Measurements from ENCODE around the gene REN.

The REN gene

DNA sequence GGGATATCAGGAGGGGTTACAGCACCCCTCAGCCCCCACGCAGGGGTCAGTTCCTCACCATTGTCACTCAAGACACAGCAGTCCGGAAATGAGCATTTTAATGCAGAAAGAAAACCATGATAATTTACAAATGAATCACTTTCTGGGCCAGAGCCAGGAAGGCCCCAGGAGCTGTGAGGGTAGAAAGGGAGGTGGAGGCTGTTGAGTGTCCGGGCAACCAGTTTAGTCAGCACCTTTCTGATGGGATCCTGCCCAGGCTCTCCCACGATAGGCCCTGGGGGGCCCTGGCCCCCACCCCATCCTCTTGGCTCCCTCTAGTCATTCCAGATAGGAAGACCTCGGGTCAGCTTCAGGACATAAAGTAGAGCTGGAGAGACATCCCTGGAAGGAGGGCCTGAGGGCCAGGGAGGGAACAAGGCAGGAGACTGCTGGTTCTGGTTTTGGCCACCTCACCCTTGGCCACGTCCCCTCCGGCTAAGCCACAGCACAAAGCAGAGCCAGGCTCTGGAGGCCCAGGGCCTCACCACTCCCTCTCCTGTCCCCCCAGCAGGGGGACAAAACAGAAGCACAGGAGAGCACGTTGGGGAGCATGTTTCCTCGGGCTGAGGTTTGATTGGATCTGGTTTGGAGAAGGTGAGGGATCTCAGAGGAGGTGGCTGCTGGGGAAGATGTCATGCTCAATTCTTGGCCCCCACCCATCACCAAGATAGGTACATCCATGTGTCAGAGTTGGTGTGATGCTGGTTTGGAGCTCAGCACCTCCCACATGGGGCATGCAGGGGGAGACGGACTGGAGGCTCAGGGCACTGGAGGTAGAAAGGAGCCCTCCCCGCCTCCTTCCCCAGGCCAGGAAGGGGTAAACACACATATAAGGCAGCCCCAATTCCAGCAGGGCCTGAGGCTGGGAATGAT, 34.9 kb downstream of the REN start:
- no peak for DNase-seq (ENCODE audit: low read depth)

DNA sequence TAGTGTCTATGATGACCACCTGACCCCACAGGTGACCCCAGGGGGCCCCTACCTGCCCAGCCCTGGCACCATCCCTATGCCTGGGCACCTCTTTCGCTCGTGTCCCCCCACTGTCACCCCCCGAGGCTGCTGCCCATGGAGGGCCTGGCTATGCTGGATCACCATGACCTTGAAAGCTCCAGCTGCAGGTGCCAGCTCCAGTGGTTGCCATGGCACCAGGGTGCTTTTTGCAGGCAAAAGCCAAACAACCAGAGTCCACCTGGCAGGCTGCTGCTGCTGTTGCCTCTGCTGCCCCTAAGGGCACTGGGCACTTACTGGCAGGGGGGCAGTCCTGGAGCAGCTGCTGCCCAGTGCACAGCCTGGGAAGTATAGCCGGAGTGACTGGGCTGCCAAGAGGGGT, 36.0 kb downstream of the REN start:
- no peak for DNase-seq (ENCODE audit: low read depth)

DNA sequence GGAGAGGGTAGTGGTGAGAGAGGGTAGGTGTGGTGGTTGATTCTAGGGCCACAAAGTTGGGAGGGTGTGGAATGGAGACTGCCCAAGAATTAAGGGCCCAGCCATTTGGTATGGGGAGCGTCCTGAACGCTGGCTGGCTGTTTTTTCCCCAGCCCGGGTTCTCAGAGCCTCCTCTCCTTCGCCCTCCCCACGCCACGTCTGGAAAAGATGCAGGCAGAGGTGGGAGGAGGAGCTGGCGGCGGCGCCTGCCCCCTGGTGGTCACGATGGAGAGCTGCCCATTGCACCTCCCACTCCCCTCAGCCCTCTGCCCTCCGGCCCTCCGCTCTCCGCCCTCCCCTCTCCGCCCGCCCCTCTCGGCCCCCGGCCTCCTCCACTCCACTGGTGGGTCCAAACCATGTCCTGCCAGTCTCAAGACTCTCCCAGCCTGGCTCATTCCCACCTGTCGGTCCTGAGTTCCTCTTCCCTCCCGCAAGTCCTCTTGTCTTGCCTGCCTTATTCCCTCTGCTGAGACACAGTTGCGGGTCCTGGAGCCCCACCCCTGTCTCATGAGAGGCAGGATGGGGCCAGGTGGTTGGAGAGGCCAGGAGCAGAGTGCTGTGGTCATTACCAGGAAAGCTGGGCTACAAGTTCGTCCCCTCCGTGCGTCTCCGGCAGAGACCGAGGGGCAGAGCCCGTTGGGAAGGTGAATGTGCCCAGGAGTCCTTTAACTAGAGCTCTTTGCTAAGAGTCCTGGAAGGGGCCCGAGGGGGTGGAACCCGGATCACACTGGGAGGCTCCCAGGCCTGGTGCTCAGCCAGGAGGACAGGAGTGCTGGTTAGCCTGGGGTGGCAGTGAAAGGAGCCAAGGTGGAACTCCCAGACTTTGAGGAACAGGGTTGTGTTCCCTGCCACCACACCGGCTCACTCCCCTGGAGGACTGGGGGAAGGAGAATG, 36.9 kb downstream of the REN start:
- peak; percentile 32 for DNase-seq (ENCODE audit: low read depth)

DNA sequence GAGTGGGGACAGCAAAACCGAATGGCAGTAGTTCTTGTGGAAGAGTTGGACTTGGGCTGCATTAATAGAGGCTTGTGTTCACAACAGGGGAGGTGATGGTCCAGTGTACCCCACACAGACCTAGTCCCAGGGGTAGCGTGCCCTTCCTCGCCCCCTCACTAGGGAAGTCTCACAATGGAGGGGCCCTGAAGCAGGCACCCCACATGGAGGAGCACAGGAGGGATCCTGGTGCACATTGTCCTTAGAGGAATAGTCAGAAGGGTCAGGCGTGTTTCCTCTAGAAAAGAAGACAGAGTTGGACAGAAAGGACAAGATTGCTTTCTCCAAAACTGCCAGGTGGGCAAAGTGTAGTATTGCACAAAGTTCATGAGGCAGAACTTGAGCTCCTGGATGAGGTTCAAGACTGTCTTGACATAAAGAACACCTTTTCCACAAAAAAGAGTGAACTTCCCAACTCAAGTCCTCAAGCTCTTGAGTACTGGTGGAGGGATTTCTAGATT, 37.6 kb downstream of the REN start:
- DNase-seq (ENCODE audit: low read depth) = no peak

DNA sequence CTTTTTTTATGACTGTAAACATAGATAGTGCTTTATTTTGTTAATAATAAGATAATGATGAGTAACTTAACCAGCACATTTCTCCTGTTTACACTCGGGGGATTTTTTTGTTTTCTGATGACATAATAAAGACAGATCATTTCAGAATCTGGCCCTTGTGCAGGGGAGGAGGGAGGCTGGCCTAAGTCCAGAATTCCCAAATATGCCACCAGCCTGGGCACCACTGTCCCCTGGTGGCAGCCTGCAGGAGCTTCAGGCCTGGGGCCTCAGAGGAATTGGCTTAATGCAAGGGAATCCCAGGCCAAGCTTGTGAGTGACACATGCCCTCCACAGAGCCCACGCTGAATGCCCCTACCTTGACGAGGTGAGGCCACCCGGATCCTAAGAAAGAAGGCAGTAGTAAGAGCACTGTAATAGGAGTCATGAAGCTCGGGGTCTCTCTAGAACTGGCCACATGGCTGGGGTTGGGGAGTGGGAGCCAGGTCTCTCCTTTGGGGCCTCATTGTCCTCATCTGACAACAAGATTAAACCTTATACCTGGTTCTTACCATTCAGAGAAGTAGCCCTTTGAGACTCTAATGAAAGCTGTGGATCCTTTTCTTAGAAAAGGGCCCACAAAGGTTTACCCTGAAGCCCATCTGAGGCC, 38.4 kb downstream of the REN start:
- no peak for DNase-seq (ENCODE audit: low read depth)

DNA sequence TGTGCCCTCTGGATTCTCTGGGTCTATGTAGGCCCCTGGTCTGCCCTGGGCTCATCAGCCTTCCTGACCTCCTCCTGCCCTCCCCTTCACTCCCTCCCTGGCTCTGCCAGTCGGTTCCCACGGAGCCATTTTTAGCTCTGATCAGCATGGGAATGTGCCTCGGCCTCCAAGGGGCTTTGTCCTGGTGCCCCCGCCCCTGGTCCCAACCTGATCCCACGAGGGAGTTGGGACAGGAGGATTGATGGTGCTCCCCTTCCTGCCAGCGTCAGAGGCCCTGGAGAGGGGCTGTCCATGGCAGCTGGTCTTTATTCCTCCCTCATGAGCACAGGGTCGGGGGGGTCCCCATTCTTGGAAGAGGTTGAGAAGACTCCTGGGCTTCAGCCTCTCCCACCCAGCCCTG, 39.2 kb downstream of the REN start:
- DNase-seq (ENCODE audit: low read depth) = no peak

DNA sequence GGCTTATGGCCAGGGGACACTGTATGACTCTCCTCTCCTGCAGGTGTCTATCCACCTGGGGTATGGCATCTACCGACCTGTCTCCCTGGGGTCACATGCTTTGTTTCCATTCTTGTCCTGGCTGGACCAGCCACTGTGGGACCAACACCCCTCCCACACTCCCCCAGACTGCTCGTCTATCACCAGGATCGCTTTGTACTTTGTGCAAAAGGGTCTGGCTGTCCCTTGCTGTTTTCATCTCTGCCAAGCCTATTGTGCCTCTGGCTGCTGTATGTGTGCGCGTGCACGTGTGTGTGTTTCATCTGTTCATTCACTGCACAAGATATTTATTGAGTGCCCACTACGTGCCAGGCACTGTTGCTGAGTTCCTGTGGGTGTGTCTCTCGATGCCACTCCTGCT, 39.8 kb downstream of the REN start:
- DNase-seq (ENCODE audit: low read depth) = no peak

DNA sequence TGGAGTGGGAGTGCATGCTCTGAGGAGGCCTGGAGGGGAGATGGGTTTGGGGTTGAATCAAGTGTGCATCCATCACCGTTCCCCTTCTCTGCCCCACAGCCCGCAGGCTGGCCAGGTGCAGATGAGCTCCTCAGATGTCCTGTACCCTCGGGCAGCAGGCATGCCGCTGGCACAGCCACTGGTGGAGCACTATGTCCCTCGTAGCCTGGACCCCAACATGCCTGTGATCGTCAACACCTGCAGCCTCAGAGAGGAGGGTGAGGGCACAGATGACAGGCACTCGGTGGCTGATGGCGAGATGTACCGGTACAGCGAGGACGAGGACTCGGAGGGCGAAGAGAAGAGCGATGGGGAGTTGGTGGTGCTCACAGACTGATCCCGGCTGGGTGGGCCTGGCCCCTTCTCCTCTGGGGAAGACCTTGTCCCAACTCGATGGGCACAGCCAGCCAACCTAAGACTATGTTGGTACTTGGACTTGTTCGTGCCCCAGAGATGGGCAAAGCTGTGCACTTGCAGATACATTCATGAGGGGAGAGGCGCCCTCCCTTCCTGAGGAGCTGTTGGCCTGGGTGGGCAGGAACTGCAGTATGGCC, 40.3 kb downstream of the REN start:
- no peak for DNase-seq (ENCODE audit: low read depth)

DNA sequence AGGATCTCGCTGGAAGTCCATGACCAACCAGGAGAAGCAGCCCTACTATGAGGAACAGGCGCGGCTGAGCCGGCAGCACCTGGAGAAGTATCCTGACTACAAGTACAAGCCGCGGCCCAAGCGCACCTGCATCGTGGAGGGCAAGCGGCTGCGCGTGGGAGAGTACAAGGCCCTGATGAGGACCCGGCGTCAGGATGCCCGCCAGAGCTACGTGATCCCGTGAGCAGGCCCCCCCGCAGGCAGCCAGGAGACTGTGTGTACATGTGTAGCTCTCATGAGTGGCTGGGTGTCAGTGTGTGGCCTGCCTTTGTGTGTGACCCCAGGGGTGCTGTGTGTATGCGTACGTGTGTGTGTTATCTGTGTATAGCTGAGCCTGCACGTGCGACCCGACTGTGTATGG, 41.5 kb downstream of the REN start:
- DNase-seq (ENCODE audit: low read depth) = no peak

DNA sequence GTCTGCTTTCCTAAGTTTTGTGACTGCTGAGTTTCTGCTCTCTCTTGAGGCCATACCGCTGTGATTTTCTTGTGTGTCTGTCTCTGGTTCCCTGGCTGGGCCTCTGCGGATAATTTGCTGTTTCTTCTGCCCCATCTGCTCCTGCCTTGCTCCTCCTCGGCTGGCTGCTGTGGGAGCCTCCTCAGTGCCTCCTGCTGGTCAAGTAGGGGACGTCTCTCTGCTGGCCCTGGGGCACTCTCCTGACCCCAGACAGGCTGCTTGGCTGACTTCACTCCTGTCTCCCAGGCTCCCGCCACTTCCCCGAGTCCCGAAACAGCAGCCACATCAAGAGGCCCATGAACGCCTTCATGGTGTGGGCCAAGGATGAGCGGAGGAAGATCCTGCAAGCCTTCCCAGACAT, 42.8 kb downstream of the REN start:
- no peak for DNase-seq (ENCODE audit: low read depth)

DNA sequence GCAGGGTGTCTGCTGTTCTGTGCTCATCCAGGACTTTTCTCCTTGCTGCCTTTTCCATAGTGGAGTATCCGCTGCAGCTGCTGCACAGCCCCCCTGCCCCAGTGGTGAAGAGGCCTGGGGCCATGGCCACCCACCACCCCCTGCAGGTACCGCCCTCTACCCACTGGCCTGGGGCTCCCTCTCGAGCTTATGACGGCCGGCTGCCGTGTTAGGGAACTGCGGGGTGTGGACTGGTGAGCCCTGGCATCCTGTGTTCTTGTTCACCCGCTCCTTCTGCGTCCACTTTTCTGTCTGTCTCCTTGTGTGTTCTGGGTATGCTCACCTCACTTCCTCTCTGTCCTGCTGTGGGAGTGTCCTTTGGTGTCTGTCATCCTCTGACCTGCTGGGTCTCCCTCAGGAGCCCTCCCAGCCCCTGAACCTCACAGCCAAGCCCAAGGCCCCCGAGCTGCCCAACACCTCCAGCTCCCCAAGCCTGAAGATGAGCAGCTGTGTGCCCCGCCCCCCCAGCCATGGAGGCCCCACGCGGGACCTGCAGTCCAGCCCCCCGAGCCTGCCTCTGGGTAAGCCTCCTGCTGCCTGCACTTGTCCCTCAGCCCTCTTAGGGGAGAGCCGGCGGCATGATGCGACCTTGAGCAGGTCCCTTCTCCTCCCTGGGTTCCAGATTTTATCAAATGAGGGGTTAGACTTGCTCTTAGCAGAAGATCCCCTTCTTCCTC, 44.1 kb downstream of the REN start:
- DNase-seq (ENCODE audit: low read depth) = no peak

DNA sequence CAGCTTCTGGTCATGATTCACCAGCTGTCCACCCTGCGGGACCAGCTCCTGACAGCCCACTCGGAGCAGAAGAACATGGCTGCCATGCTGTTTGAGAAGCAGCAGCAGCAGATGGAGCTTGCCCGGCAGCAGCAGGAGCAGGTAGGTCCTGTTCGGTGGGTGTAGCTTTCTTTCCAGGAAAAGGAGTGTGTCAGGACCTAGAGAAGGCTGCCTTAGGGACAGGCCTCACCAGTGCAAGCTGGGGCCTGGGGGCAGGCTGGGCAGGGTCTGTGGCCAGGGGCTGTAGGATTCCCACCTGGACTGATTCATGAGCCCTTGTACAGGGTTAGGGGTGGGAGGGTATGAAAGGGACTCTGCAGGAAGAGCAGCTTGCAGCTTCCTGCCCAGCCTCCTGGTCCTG, 49.6 kb downstream of the REN start:
- DNase-seq (ENCODE audit: low read depth) = no peak

DNA sequence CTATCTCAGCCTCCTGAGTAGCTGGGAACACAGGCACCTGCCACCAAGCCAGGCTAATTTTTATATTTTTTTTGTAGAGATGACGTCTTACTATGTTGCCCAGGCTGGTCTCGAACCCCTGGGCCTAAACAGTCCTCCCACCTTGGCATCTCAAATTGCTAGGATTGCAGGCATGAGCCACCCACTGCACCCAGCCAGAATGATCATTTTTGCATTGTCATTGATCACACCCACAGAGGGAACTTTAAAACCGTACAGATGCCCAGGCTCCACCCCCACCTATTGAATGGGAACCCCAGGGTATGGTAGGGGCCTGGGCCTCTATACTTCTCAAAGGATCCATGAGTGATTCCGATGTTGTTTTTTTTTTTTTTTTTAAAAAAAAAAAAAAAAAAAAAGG, 51.0 kb downstream of the REN start:
- no peak for DNase-seq (ENCODE audit: low read depth)

DNA sequence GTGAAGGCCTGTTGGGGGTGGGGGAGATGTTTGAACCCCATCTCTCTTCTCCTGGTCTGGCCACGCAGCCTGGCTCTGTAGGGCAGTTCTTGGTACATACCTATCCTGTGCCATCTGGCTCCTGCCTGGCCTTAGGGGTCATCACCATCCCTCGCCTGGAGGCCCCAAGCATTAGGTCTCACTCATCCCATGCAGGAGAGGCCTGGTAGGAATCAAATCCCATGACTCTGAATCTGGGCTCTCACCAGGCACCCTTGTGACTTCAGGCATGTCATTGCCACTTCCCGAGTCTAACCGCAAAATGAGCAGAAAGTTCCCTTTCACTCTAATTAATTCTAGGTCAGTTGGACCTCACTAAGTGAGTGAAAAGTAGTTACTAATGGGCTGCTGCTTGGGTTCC, 51.5 kb downstream of the REN start:
- DNase-seq (ENCODE audit: low read depth) = no peak

DNA sequence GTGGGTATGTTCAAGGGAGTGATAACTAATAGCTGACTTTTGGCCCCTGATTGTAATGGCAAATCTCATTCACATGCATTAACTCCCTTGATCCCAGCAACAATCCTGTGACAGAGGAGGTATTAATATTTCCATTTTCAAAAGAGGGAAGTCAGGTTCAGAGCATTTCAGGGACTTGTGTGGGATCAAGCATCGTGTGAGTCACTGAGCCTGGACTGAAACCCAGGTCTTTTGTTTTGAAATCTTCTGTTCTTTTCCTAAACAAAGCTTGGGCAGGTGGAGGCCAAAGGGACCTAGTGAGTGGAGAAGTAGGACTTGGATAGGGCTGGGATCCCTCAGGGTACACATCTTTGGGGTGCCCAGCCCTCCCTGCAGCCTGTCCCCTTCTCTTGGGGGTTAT, 52.2 kb downstream of the REN start:
- DNase-seq (ENCODE audit: low read depth) = no peak

DNA sequence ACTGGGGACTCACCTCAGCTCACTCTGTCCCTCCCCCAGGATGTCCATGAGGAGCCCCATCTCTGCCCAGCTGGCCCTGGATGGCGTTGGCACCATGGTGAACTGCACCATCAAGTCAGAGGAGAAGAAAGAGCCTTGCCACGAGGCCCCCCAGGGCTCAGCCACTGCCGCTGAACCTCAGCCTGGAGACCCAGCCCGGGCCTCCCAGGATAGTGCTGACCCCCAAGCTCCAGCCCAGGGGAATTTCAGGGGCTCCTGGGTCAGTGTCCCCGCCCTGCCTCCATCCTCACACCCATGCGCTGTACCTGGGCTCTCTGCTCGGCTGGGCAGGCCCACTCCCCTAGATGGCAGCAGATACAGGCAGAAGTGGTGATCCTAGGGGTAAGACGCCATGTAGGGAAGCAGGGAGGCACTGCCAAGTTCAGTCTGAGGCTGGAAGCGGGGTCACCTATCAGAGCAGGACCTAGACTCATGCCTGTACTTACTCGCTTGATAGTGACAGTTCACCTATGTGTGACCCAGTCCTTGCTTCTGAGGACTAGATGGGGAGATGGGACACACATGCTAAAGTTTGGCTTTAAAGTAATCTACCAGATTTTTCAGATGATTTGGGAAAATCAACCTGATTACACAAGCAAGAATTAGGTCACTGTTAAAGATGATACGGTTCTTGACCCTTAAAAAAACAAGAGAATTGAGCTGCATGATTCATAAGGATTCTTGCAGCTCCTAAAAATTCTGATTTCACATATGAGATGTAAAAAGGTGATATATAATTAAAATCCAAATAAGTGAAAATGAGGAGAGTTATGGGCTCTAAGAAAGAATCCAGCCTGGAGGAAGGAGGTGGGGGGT, 53.0 kb downstream of the REN start:
- DNase-seq (ENCODE audit: low read depth) = no peak

DNA sequence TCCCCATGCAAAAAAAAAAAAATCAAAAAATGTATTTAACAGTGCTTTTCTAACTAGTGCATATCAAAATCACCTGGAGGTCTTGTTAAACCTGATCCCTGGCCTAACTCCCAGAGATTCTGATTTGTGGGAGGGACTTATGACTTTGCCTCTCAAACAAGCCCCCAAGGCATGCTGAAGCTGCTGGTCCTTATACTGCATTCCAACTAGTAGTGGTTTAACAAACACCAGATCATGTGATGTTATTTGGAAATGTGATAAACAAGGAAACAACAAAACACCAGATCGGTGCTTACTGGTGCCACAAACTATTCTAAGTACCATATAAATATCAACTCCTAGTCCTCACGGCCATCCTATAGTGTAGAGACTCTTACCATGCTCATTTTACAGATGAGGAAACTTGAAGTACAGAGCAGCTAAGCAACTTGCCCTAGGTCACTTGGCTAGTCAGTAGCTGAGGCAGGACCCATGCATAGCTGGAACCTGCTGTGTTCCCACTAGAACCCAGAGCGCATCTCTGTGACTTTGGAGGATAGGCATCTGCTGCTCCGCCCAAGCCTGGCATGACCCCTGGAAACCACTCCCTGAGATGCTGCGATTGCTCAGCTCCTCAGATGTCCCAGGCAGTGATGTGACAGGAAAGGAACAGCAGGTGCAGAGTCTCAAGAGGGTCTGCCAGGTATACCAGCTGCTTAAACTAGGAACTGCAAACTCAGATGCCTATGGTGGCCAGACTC, 55.1 kb downstream of the REN start:
- no peak for DNase-seq (ENCODE audit: low read depth)

DNA sequence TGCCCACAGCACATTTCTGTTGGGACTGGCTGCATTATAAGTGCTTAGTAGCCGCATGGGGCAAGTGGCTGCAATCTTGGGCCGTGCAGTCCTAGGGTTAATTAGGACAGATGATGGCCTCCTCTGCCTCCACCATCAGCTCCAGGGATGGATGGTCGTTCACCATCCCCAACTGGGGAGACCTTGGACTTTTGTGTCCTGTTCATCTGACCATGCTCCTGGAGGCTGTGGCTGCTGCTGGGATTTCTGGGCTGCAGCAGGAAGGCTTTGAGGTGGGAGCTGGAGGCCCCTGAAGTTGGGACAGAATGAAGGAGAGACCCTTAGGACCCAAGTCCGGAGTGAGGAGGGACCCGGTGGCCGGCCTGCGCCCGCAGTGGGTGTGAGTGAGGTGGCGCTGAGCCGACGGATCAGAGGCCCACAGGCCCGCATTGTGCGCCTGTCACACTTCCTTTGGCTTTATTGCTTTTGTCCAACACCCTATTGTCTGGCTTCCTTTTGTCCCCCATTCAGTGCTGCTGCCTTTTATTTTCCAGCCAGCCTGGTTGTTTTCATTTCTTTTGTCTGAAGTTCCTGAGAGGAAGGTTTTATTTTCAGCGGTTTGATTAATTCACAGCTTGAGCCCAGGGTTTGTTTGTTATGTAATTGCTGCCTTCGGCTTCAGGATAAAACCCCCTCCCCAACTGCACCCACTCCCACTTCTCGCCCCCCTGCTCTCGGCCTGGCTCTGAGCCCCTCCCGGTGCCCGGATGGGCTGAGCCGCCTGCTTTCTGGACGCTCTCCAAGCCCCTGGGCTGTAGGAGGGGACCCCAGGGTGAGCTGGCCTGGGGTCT, 57.6 kb downstream of the REN start:
- no peak for DNase-seq (ENCODE audit: low read depth)

DNA sequence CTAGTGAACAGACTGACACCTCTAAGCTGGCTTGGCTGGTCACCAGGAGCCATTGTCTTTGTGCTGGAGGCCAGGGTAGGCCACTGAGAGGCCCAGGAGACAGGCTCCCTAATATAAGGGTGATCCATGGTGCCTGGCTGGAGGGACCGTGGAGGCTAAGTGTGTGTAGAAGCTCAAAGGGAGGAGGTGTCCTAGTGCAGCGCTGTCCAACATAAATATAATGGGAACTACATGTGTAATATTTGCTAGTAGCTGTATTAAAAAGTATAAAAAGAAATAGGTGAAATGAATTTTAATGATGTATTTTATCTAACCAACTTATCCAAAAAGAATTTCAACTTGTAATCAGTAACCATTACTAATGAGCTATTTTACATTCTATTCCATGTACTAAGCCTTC, 58.2 kb downstream of the REN start:
- DNase-seq (ENCODE audit: low read depth) = no peak

Data from activated T-helper 1 cell treated with Interleukin-2 at 50 U/mL for 16 hours (primary cell).